ENCODE results near the gene GDF2. TPM values are rescaled to one million over a fixed set of nuclear protein-coding genes. Genes with fewer than 3 reads are reported as not detected.

The GDF2 gene
- total and polyA plus RNA-seq, 10 of the 15 experiments (the other 5 are each of a cell fraction or from before 2014, with no cell fraction given), result not detected

- ChIA-PET CTCF (no interaction called here), SMC1A (ENCODE audit: uncharacterized antibody, unreplicated experiment) (interaction anchor here (0.6 kb wide), 1 partner anchor 205 kb away, joined by 3 read pairs; no protein-coding TSS in a partner anchor), POLR2A (no interaction called here), RAD21 (ENCODE audit: unreplicated experiment) (no interaction called here)
- Histone ChIP-seq H3K9me3 (replicated peaks; ENCODE audit: control insufficient read depth, insufficient read depth, low read length) (no peaks in the 10 kb centered on the region), H3K4me3 (no peak within 1 kb of the TSS), H3K27ac (ENCODE audit: control insufficient read depth, insufficient read depth) (no peak within 1 kb of the TSS), H3K9ac (ENCODE audit: control insufficient read depth, insufficient read depth, low read length) (no peak within 1 kb of the TSS), H3K36me3 (ENCODE audit: control insufficient read depth in 2 of 2, insufficient read depth in 2 of 2, low read length in 1 of 2) (no peaks in the 10 kb centered on the region), H2AFZ (ENCODE audit: control insufficient read depth, low read depth, low read length) (no peak within 1 kb of the TSS), H3K27me3 (replicated peaks in 1 of 2; ENCODE audit: control insufficient read depth in 2 of 2, insufficient read depth in 2 of 2, low read length in 1 of 2) (no peaks in the 10 kb centered on the region; a peak in 1 of 4 replicates), H3K4me1 (ENCODE audit: control insufficient read depth, insufficient read depth, low read length) (no peaks in the 10 kb centered on the region), H4K20me1 (ENCODE audit: control insufficient read depth, insufficient read depth) (no peaks in the 10 kb centered on the region), H3K79me2 (ENCODE audit: control insufficient read depth, insufficient read depth, low read length) (no peaks in the 10 kb centered on the region), H3K4me2 (ENCODE audit: control insufficient read depth, insufficient read depth) (no peak within 1 kb of the TSS)
- DNase-seq (ENCODE audit: low read depth, low spot score) (no peak), ATAC-seq (no peak), FAIRE-seq (no peak)
- no TSS peak for BruUV-seq (replicated peaks)
- in situ Hi-C loops (cut with MboI) (no loop called here), intact Hi-C loops (cut with micrococcal nuclease; ENCODE audit: unreplicated experiment) (no loop called here)
- 0% methylated on average over 5 of the region's 5 CpGs for WGBS (ENCODE audit: insufficient coverage, insufficient replicate concordance, low lambda C conversion rate, missing lambda C conversion rate)
- TF ChIP-seq CHD2 (IDR thresholded peaks at IDR 0.05; ENCODE audit: borderline replicate concordance, low read depth, low read length) (no peak), ZBTB40 (IDR thresholded peaks at IDR 0.05; ENCODE audit: borderline replicate concordance) (no peak), RELA (IDR thresholded peaks at IDR 0.05; ENCODE audit: borderline replicate concordance, partially characterized antibody) (no peak), ELK1 (IDR thresholded peaks at IDR 0.05; ENCODE audit: low read depth, low read length) (no peak), CEBPZ (IDR thresholded peaks at IDR 0.05; ENCODE audit: low read depth, low read length) (no peak), TBL1XR1 (IDR thresholded peaks at IDR 0.05; ENCODE audit: low read depth, low read length) (no peak), TCF7 (IDR thresholded peaks at IDR 0.05; ENCODE audit: borderline replicate concordance) (no peak), PKNOX1 (IDR thresholded peaks at IDR 0.05) (no peak), POU2F2 (IDR thresholded peaks at IDR 0.05; ENCODE audit: borderline replicate concordance, low read depth, low read length) (no peak)
Observed at GRCh38 chr10:47348138-47348651, 25.9 kb downstream of the GDF2 start, which contains the start of gene RBP3. Gene RBP3, plus strand, starts transcription at chr10:47348363. Its CDS starts 122 bp downstream, at chr10:47348485.

Measured in GM12878 (cell line).